ENCODE measurements around the gene FRS3.

GRCh38 chr6:41785689-41786450, 6.2 kb upstream of the FRS3 start:
- no peak for TF ChIP-seq GATA3 (IDR thresholded peaks at IDR 0.05; ENCODE audit: low read depth, low read length)
- no peak for TF ChIP-seq GATA2 (IDR thresholded peaks at IDR 0.05; ENCODE audit: low read depth, low read length)
